Right renal cortex interstitium (tissue), 3 donors: ENCODE data around the gene PTPRD. TPM values are rescaled to one million over a fixed set of nuclear protein-coding genes. Genes with fewer than 3 reads are reported as not detected.
A peak's percentile ranks its signal among the peaks of the same experiment; 100 is the strongest.
"Not testable (repeated sequence)": the region's sequence is repeated elsewhere in the genome, so short reads cannot be mapped to it uniquely, and the experiment has no call there.

Experiments
- DNase-seq, 3 donors: peaks; one replicate each; pipeline ENCODE4 v3.0.0-alpha.2; 2013; ENCODE audit warnings: low read depth in 3 of 3, low spot score in 2 of 3
- polyA plus RNA-seq, 3 donors: library from polyadenylated mRNA; unstranded; fragments of 120-200 nt; gene quantifications; one replicate each; pipeline ENCODE4 v1.2.1, GENCODE V29; 2013; ENCODE audit not compliant: insufficient read length in 3 of 3

Gene PTPRD
- polyA plus RNA-seq, 3 donors = 92.4 to 109 (median 101) TPM

DNA sequence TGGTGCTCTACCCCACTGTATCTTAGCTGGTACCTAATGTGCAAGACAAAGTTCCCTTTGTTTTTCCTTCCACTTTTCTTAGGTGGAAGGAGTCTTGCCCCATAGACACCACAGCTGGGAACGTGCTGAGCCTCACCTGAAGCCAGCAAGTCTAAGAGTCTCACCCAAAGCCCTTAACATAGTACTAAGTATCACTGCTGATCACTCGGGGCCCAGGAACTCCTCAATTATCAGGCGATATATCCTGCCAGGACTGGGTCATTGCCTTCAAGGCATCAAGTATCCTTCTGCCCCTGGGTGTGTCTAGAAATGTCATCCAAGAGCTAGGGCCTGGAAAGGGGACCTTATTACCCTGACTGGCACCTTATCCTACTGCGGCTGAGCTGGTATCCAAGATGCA lies 123.9 kb downstream of the PTPRD start:
- no peak for DNase-seq

- no peak for DNase-seq
Observed at GRCh38 chr9:10479172-10479571, 133.6 kb downstream of the PTPRD start.

GRCh38 chr9:10449201-10449617 lies 163.6 kb downstream of the PTPRD start:
- not testable (repeated sequence) for DNase-seq

DNA sequence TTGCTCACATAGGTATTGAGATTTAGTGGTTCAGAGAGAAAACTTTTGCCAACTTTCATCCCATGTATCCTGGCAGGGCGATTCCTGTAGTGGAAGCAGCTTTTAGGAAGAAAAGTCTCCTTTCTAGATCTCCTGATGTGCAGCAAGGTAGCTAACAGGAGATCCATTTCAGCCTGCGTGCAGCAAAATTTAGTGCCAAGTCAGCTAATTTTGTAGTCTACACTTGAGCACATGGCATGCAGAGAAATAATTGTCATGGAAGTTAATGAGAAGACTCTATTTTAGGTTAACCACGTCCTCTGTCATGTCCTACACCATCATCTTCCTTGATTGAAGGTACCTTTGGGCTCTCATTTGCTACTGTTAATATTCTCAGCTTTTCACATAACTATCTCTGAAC lies 165.8 kb downstream of the PTPRD start:
- no peak for DNase-seq

DNA sequence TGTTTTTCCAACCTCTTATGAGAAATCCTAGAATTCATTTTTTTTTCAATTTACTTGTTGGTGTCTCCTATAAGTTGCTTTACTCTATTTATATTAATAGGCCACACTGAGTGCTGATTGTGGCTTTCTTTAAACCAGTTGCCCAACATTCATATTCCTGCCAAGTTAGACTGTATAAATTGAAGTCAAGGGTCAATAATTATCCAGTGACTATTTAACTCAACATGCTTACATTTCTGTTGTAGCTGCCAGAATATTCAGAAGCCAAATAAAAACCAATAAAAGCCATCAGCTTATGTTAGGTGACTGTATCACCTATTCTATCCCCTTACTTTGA lies 169.0 kb downstream of the PTPRD start:
- no peak for DNase-seq

DNA sequence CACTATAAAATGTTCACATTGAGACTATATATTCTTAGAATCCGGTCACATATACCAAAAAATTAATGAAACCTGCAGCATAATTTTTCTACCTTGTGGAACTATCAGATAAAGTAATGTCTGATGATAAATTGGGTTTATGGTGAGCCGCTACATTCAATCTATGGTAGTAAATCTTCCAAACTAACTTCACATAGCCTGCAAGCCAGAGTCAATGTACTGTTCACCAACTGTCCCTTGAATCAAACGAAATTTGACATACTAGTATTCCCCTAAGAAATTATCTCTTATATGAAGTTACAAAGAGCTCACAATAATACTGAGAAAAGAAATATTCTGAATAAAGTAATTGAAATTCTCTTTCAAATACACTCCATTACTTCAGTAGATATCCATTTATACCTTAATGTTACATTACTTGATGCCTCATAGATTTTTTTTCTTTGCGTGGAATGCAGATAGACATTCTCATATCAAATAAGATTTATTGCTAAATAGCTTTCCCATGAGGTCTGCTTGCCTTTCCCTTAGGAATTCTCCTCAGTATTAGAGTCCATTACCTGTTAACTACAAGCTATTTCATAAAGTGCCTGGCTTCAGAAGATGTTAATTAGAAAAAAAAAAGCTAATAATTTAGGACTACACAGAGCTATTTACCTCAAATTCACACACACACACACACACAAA lies 169.5 kb downstream of the PTPRD start:
- no peak for DNase-seq

DNA sequence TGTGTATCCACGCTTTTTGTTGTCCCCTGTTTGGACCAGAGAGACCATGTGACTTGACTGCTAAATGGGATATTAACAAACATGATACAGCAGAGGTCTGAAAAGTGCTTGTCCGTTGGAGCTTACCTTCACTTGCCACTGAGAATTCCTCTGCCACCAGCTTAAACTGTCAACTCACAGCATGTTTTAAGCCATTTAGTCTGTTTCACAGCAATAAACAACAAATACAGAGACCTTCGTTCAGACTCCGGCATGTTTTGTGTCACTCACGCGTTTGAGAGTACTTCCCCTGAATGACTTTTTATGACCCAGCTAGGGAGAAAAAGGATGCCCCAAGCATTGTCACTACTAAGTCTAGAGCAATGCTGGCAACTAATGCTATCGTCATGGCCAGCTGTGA lies 173.8 kb downstream of the PTPRD start:
- no peak for DNase-seq

DNA sequence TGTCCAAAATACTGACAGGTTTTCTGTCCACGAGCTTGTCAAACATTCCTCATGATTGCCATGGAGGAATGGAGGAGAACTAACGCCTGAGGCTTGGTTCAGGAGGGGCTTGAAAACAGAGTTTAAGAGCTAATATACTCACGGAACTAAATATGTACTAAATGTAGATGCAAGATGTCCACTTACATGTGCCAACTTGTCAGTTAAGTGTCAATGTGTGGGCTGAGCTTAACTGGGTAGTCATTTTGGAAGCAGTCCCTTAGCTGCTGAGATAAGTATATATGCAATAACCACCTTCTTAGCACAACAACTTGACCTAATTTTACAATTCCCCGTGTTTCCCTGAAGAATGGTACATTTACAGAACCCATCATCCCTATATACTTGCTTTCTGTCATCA lies 176.0 kb downstream of the PTPRD start:
- DNase-seq = no peak

- DNase-seq = no peak
Observed at GRCh38 chr9:10434412-10434811, 178.4 kb downstream of the PTPRD start.

GRCh38 chr9:10411272-10411671 lies 201.5 kb downstream of the PTPRD start:
- no peak for DNase-seq

GRCh38 chr9:10403283-10403682 lies 209.5 kb downstream of the PTPRD start:
- DNase-seq = no peak

- no peak for DNase-seq
Observed at GRCh38 chr9:10396615-10397014, 216.2 kb downstream of the PTPRD start.

GRCh38 chr9:10387282-10387681 lies 225.5 kb downstream of the PTPRD start:
- no peak for DNase-seq

GRCh38 chr9:10371824-10372223 lies 241.0 kb downstream of the PTPRD start:
- DNase-seq = no peak

DNA sequence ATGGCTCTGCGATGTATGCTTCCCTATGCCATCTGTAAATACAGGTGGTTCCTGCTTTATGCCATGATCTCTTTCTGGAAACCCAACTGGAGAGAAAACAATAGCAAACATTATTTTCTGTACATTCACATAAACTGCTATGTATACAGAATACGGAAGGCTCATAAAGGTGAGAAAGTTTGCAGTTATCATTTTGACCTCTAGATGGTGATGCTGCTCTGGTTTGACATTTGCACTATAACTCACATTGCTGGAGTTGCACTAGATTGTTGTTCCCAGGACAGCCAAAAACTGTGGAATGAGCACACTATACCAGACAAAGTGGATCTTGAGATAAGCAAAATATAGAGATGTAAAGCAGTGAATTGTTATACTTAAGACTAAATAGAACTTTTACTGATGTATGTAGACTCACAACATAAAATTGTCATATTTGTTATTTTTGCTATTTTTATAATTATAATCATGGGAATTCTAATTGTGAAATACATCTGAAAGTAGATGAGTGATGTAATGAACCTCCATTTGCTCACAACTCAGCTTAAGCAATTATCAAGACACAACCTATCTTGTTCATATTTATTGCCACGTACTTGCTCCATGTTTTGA lies 246.5 kb downstream of the PTPRD start:
- DNase-seq = peak; percentile 19 to 36 (median 21)

GRCh38 chr9:10354591-10354990 lies 258.2 kb downstream of the PTPRD start:
- DNase-seq = no peak

- not testable (repeated sequence) for DNase-seq
Observed at GRCh38 chr9:10345621-10346020, 267.2 kb downstream of the PTPRD start.

- no peak for DNase-seq
Observed at GRCh38 chr9:10341057-10341456, 271.7 kb downstream of the PTPRD start.

- DNase-seq = no peak
Observed at GRCh38 chr9:10339152-10339551, 273.6 kb downstream of the PTPRD start.

GRCh38 chr9:10331157-10331556 lies 281.6 kb downstream of the PTPRD start:
- DNase-seq = no peak

DNA sequence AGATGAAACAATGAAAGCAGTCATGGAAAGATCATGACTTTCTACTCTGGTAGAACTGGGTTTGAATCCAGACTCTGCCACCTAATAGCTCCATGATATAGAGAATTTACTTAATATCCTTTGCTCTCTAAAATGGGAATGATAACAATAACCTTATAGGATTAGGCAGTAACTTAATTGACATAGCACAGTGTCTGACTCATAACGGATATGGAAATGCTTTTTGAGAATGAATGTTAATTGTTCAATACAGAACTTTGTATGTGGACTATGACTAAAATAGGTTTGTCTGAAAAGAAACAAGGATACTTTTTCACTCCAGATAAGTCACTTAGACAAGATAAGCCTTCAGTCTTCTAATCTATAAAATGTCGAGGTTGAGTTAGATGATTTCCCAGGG lies 330.7 kb downstream of the PTPRD start:
- no peak for DNase-seq

DNA sequence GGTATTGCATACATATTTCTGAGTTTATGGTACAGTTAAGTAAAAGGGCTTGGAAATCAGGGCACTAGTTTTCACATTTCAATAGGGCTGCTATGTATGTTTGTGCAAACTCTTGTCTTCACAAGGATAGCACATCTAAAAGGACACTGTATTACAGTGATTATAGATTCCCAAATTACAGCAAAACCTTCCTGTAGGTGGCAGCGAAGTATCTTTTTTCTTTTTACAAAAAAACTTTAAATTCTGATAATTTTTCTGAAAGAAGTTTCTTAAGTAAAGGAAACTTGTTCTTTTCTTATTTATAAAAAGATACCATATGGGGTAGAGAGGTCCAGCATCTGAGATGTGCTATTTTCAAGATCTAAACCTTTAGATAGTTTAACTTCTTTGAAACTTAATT lies 337.8 kb downstream of the PTPRD start:
- DNase-seq = no peak

DNA sequence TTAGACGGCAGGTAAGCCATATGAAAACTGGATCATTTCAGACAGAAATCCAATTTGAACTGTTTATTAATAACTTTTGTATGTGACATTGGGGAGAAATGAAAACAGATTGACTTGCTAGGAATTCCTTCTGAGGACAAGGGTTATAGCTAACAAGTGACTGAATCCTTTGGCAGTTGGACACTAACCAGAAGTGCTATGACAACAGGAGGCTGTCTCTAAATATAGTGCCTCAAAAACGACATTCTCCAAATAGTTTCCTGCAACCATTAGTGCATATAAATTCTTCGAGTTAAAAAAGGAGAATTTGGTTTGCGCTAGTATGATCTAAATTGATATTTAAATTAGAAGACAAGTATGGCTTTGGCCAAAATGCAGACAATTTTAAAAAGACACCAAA lies 338.6 kb downstream of the PTPRD start:
- no peak for DNase-seq
